B cell (primary cell): Measurements from ENCODE around the gene TIMMDC1. TPM values are rescaled to one million over a fixed set of nuclear protein-coding genes. Genes with fewer than 3 reads are reported as not detected.

Experiments used
- ATAC-seq: fragments of 200-7000 bp; cut with Tn5 transposase; one replicate; pipeline ENCODE4 v1.10.0; 2021; ENCODE audit warnings: low read depth, mild to moderate bottlenecking, moderate number of reproducible peaks, moderate library complexity
- CTCF ChIA-PET: fragments of 350-600 bp; sonication (Branson Sonifier 250); formaldehyde crosslinking; loops from one replicate; lab custom pipeline; 2021; ENCODE audit warnings: antibody characterized with exemption, inconsistent platforms; lab: Charles Lee
- POLR2A ChIA-PET: fragments of 350-600 bp; sonication (Branson Sonifier 250); formaldehyde crosslinking; loops from one replicate; lab custom pipeline; 2021; ENCODE audit warnings: antibody characterized with exemption; lab: Charles Lee
- DNase-seq: peaks from one replicate; pipeline ENCODE4 v3.0.0; 2013
- H2AFZ ChIP-seq: 2 replicates; pipeline ENCODE4 v1.6.1; 2012; ENCODE audit warnings: mild to moderate bottlenecking, low read depth, low read length; ENCODE audit not compliant: insufficient read depth, poor library complexity, severe bottlenecking
- H3K27ac ChIP-seq, 2 donors: 1 replicate in 1 of 2; 2 replicates in 1 of 2; pipeline ENCODE4 v1.5.1; 2012 to 2013; ENCODE audit warnings: low read length in 2 of 2, mild to moderate bottlenecking in 2 of 2, moderate library complexity in 1 of 2
- H3K27me3 ChIP-seq, 4 experiments: fragments of 200-600 bp in 1 of 4; sonication (generic) in 1 of 4; replicated peaks in 1 of 4; 1 replicate in 2 of 4; 2 replicates in 2 of 4; pipeline versions ENCODE4 v1.6.1 to v1.7.0; 2013 to 2016; ENCODE audit warnings: low read length in 3 of 4, mild to moderate bottlenecking in 2 of 4, mixed read lengths in 1 of 4, moderate library complexity in 1 of 4; ENCODE audit not compliant: insufficient read depth in 4 of 4, control insufficient read depth in 3 of 4; ENCODE audit errors: control extremely low read depth in 1 of 4
- H3K36me3 ChIP-seq, 2 experiments: replicated peaks in 1 of 2; 1 replicate in 1 of 2; 2 replicates in 1 of 2; pipeline versions ENCODE4 v1.6.1 to v1.7.1; 2013; ENCODE audit warnings: low read length in 1 of 2; ENCODE audit not compliant: insufficient read depth in 2 of 2, control insufficient read depth in 1 of 2; ENCODE audit errors: control extremely low read depth in 1 of 2, extremely low read depth in 1 of 2
- H3K4me1 ChIP-seq, 2 donors: fragments of 200-600 bp in 1 of 2; sonication (generic) in 1 of 2; 1 replicate in 1 of 2; 2 replicates in 1 of 2; pipeline versions ENCODE4 v1.5.1 to v1.6.1; 2013 to 2017; ENCODE audit warnings: low read length in 2 of 2; ENCODE audit not compliant: control insufficient read depth in 2 of 2, insufficient read depth in 2 of 2
- H3K4me2 ChIP-seq: replicated peaks from 2 replicates; pipeline ENCODE3; 2012; ENCODE audit warnings: mild to moderate bottlenecking, low read depth, low read length; ENCODE audit not compliant: poor library complexity, severe bottlenecking
- H3K4me3 ChIP-seq, 5 experiments: fragments of 200-600 bp in 1 of 5; sonication (generic) in 1 of 5; 1 replicate in 3 of 5; 2 replicates in 2 of 5; pipeline versions ENCODE4 v1.5.1 to v1.7.0; 2011 to 2016; ENCODE audit warnings: low read length in 4 of 5, mild to moderate bottlenecking in 4 of 5, low read depth in 2 of 5, control low read depth in 1 of 5, moderate library complexity in 1 of 5; ENCODE audit not compliant: insufficient read depth in 1 of 5; ENCODE audit errors: control extremely low read depth in 1 of 5, extremely low read depth in 1 of 5
- H3K79me2 ChIP-seq: fragments of 200-600 bp; sonication (generic); one replicate; pipeline ENCODE4 v1.6.0; 2016; ENCODE audit warnings: low read length; ENCODE audit not compliant: control insufficient read depth, insufficient read depth
- H3K9ac ChIP-seq: fragments of 200-600 bp; sonication (generic); 2 replicates; pipeline ENCODE4 v1.6.1; 2017; ENCODE audit warnings: mild to moderate bottlenecking, low read length, moderate library complexity
- H3K9me3 ChIP-seq, 3 donors: one replicate each; pipeline versions ENCODE4 v1.6.1 to v1.7.1; 2013; ENCODE audit warnings: low read length in 2 of 3; ENCODE audit not compliant: control insufficient read depth in 2 of 3, insufficient read depth in 1 of 3; ENCODE audit errors: control extremely low read depth in 1 of 3
- H4K20me1 ChIP-seq: 2 replicates; pipeline ENCODE4 v1.6.0; 2012; ENCODE audit warnings: mild to moderate bottlenecking, low read length; ENCODE audit not compliant: insufficient read depth, control insufficient read depth, poor library complexity, severe bottlenecking
- H3K27ac Mint-ChIP-seq: one replicate; pipeline ENCODE4 v1.8.0; 2021; ENCODE audit warnings: mixed read lengths
- H3K27me3 Mint-ChIP-seq: one replicate; pipeline ENCODE4 v1.8.0; 2021; ENCODE audit warnings: mixed read lengths
- H3K4me1 Mint-ChIP-seq: one replicate; pipeline ENCODE4 v1.8.0; 2021; ENCODE audit warnings: mixed read lengths
- H3K4me3 Mint-ChIP-seq: one replicate; pipeline ENCODE4 v1.8.0; 2021; ENCODE audit warnings: mixed read lengths
- H3K9me3 Mint-ChIP-seq: one replicate; pipeline ENCODE4 v1.8.0; 2022; ENCODE audit warnings: mixed read lengths; ENCODE audit not compliant: insufficient read depth
- CTCF ChIP-seq: fragments of 200-600 bp; IDR thresholded peaks from one replicate; pipeline ENCODE4 v1.8.0; 2022; ENCODE audit warnings: antibody characterized with exemption, mild to moderate bottlenecking
- EZH2 ChIP-seq: IDR thresholded peaks from 2 replicates; pipeline ENCODE4 v1.6.1; 2012; ENCODE audit warnings: borderline replicate concordance, low read depth, mild to moderate bottlenecking, moderate library complexity, low read length; ENCODE audit not compliant: insufficient read depth, poor library complexity, severe bottlenecking
- whole genome bisulfite sequencing: methylation state at CpG from one replicate; pipeline ENCODE4 v1.1.5; 2013; ENCODE audit warnings: missing lambda C conversion rate; ENCODE audit not compliant: insufficient coverage; 5-methylcytosine and 5-hydroxymethylcytosine counted together
- intact Hi-C: fragments of 100-400 bp; cut with micrococcal nuclease; formaldehyde crosslinking; loops from one replicate; pipeline ENCODE4 v1.10.0; 2022
- polyA plus RNA-seq: library from polyadenylated mRNA; depleted of rRNA; stranded (reverse); fragments of >200 nt; gene quantifications from 2 replicates; pipeline ENCODE4 v1.2.3, GENCODE V29; 2012
- total RNA-seq, 2 donors: library from RNA; stranded (reverse); fragments of 120-200 nt in 1 of 2; gene quantifications; 1 replicate in 1 of 2; 2 replicates in 1 of 2; pipeline versions ENCODE4 v1.2.3 to v1.2.4, GENCODE V29; 2013 to 2022

TIMMDC1 gene
- total and polyA plus RNA-seq, 2 donors (not counting 1 experiment from before 2014, with no cell fraction given), result 50.5 to 58.5 TPM

DNA sequence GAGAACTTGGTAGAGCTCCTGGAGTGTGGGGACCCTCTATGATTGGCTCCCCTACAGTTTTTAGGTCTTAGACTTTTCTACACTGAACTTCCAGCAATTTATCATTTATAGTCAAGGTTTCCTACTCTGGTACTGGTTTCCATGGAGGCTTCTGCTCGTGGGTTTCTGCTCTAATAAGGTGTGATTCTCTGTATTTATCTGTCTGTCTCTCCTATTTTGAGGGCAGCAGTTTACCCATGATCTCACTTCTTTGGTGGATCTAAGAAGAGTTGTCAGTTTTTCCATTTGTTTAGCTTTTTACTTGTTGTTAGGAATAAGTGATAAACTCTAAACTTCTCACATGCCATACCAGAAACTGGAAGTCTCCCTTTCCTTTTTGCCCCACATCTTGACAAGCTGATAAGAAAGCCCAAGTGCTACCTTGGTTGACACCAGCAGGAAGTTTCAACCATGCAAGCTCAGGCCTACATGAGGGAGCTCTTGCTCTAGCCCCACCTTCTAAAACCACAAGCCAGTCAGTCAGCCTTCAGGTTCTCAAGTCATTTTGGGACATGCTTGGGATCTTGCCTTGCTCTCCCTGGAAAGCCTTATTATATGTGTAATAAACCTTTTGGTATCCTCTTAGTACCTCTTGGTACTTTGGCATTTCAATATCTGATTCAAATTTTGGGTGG lies 10.0 kb downstream of the TIMMDC1 start:
- Mint-ChIP-seq H3K4me3 (no peak overlapping the region), H3K27ac (no peak overlapping the region), H3K9me3 (no peaks in the 10 kb centered on the region), H3K27me3 (no peaks in the 10 kb centered on the region), H3K4me1 (peaks cover 11% of the 10 kb centered on the region)
- no peak overlapping the region for H3K9ac ChIP-seq
- H4K20me1 ChIP-seq, result no peaks in the 10 kb centered on the region
- DNase-seq (no peak), ATAC-seq (no peak)
- H2AFZ ChIP-seq, result no peak overlapping the region
- POLR2A ChIA-PET, result no interaction called here
- CTCF ChIA-PET, result no interaction called here
- WGBS, result 40% methylated on average over 1 of the region's 1 CpG
- intact Hi-C loops, result no loop called here
- peaks cover 16 to 34% of the 10 kb centered on the region in 2 experiments for H3K36me3 ChIP-seq
- no peak overlapping the region for H3K4me3 ChIP-seq
- H3K79me2 ChIP-seq, result peaks cover 6% of the 10 kb centered on the region
- no peak overlapping the region for H3K27ac ChIP-seq
- no peak overlapping the region for H3K4me2 ChIP-seq
- no peaks in the 10 kb centered on the region for H3K9me3 ChIP-seq
- no peak for TF ChIP-seq CTCF
- TF ChIP-seq EZH2, result no peak
- no peaks in the 10 kb centered on the region for H3K4me1 ChIP-seq
- no peaks in the 10 kb centered on the region for H3K27me3 ChIP-seq

DNA sequence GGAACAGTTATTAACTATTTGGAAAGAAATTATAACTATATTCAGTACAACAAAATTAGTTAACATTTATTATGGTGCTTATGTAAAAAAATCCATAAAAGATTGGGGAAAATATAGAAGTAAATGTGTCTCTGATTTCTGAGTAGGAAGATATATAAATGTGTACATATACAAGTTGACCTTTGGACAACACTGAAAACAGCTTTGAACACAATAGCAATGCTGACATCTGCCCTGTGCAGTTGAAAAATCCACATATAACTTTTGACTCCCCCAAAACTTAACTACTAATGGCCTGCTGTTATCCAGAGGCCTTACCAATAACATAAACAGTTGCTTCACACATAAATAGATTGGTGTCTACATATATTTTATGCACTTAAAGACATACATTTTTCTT lies 12.3 kb downstream of the TIMMDC1 start:
- H3K27ac ChIP-seq, result no peak overlapping the region
- no peaks in the 10 kb centered on the region for H3K27me3 ChIP-seq
- no peak overlapping the region for H3K27ac Mint-ChIP-seq
- DNase-seq (no peak), ATAC-seq (no peak)
- H3K4me3 ChIP-seq, result no peak overlapping the region
- CTCF ChIA-PET, result interaction anchor here (0.9 kb wide), 1 partner anchor 170 kb away, joined by 3 read pairs; no protein-coding TSS in a partner anchor
- H3K4me1 ChIP-seq, result no peaks in the 10 kb centered on the region
- no peaks in the 10 kb centered on the region for H4K20me1 ChIP-seq
- intact Hi-C loops, result no loop called here
- H3K4me2 ChIP-seq, result no peak overlapping the region
- no peak overlapping the region for H3K9ac ChIP-seq
- H3K79me2 ChIP-seq, result peaks cover 6% of the 10 kb centered on the region
- H3K4me3 Mint-ChIP-seq, result no peak overlapping the region
- peaks cover 7 to 42% of the 10 kb centered on the region in 2 experiments for H3K36me3 ChIP-seq
- POLR2A ChIA-PET, result no interaction called here
- no peaks in the 10 kb centered on the region for H3K9me3 Mint-ChIP-seq
- peaks cover 11% of the 10 kb centered on the region for H3K4me1 Mint-ChIP-seq
- no peak overlapping the region for H2AFZ ChIP-seq
- TF ChIP-seq EZH2 (no peak), CTCF (no peak)
- no peaks in the 10 kb centered on the region for H3K9me3 ChIP-seq
- no peaks in the 10 kb centered on the region for H3K27me3 Mint-ChIP-seq
